NCI-H187 (cell line): ENCODE measurements around the gene PPM1N.

Experiments
- DNase-seq, 2 experiments: peaks; one replicate each; lab custom pipeline; 2025; lab: John Stamatoyannopoulos, UW

Gene PPM1N

DNA sequence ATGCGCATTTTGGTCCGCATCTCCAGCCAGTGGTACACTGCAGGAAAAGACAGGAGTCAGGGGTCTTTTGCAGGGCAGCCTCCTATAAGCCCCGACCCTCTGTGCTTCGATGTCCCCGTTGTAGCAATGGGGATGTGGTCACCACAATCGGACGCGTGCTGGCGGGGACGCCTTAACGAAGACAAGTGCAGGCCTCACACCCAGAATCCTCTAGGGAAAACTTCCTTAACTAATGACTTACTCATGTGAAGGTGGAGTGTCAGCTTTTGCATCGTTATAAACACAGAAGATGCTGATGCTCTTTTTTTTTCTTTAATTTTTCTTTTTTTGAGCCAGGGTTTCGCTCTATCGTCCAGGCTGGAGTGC is 31.2 kb downstream of the PPM1N start:
- DNase-seq, result no peak

DNA sequence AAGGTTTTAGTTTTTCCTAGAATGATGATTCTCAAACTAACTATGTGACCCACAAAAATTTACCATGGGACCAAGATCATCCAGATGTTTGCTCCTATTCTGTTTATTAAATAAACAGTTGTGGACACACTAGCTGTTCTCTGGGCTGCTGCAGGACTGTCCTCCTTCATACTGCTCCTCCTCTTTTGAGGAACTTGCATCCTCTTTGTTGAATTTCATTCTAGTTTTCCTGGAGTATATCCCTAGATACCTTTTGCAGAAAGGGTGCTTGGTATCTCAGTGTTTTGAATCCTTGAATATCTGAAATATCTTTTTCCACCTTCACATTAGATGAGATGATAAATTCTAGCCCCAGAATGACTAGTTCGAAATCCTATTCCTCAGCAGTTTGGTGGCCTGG is 33.1 kb downstream of the PPM1N start:
- no peak for DNase-seq

DNA sequence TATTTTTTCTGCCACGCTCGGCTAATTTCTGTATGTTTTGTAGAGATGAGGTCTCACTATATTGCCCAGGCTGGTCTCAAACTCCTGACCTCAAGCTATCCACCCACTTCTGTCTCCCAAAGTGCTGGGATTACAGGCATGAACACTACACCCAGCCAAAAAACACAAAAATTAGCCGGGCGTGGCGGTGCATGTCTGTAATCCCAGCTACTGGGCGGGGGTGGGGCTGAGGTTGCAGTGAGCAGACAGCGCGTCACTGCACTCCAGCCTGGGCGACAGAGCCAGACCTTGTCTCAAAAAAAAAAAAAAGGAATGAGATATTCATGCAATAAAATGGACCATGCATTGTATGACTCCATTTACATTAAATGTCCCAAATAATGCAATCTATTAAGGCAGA is 41.2 kb downstream of the PPM1N start:
- DNase-seq, result no peak

DNA sequence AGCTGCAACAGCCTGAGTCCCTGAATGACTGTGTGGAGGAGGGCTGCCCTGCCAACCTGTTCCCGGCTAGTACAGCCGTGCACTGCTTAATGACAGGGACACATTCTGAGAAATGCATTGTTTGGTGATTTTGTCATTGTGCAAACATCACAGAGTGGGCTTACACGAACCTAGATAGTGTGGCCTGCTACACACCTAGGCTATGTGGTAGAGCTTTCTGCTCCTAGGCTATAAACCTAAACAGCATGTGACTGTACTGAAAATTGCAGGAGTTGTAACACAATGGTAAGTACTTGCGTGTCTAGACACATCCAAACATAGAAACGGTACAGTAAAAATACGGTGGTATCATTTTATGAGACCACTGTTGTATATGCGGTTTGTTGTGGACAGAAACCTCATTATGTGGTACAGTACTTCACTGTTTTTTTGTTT is 44.0 kb downstream of the PPM1N start:
- no peak for DNase-seq

DNA sequence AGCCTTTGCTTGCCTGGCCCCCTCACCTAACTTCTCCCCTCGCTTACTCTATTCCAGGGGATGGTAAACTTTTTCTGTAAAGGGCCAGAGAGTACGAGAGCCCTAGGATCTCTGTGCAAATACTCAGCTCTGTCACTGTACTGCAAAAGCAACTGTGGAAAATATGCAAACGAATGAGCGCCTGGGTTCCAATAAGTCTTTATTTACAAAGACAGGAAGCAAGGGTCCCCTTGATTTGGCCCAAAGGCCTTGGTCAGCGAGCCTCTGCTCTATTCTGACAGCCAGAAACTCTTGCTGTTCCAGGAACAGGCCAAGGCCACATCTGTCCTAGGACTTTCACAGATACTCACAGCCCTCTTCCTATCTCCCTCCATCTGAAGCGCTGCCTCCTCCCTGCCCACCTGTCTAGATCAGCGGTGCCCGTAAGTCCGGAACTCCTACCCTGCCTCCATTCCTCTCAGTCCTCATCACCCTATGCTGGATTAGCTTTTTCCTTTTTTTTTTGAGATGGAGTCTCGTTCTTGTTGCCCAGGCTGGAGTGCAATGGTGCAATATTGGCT is 49.0 kb downstream of the PPM1N start:
- DNase-seq, result no peak

DNA sequence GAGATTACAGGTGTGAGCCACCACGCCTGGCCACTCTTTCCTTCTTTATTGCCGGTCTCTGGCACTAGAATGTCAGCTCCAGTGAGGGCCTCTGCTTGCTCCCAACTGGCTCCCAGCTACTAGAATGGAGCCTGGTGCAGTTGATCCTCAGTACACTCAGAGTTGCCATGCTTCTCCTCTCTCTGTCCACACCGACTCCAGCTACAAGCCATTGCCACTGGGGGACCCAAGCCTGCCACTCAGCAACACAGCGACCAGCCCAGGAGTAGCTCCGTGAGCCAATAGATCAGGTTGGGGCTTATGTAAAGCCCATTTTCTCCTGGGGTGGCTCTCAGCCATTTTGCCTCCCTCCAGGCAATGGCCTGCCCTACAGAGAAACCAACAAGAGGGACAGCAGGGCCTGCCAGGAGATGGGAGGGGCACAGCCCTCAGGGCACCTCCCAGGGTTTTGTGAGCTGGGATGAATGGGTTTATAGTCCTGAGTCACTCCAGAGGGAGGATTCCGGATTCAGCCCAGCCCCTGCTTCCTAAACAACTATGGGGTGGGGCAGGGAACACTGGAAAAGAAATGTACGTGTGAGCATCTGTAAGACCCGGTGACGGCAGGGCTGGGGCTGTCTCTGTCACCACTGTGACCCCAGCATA is 49.8 kb downstream of the PPM1N start:
- DNase-seq, result no peak
